SKM-1 treated with dmso at 0.1 percent for 144 hours (cell line): ENCODE measurements around the gene MSRB3.

ENCODE experiments used
- DNase-seq: peaks from one replicate; lab custom pipeline; 2025; ENCODE audit not compliant: unreplicated experiment; lab: John Stamatoyannopoulos, UW

The MSRB3 gene

DNA sequence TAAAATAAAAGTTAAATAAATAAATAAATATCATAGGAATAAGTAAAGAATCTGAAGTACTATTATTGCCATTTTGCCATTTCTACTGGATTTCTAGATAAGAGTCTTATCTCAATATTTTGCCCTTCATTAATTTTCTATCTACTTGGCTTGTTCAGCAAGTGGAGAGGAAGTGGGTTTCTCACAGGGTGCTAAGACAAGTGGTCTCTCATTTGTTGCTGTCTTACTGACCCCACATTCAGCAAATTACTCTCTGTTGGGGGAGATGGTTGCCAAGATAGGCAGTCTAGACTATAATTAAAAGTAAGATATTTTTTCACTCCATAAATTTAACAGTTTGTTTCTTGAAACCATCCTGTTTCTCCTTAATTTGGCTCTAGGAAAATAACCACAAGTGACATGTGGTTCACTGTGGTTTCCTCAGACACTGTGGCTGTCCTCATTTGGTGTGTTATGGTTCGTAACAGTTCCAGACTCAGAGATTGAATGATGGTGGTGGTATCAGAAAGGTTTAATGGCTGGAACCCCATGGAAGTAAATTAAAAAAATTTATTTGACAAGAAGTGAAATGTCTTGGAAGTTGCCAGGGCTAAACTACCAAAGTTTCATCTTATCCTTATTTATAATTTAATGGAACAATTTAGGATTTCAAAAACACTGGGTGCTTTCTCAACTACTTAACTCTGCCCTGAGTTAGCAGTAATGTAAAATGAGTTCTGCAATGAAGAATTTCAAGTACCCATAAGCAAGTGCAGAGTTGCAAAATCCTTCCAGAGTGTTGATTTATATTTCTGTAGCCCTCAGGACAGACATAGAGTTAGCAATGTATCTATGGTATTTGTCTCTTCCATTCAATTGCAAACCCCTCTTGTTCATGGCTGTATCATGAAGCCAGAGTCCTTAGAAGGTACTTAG, 214.8 kb downstream of the MSRB3 start:
- DNase-seq, result no peak

DNA sequence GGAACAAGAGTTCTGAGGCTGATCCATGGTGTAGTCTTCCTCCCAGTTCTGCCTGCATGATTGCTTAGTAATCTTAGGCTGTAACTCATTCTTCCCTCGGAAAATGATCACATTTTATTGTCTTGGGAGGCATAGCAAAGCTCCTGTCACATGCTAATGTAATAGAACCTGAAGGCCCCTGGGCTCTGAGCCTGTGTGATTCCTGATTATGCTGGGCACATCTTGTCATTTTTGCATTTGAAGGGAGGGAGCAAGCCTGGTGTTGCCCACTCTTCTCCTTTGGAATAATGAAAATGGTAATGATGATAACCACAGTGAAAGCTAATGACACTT, 215.4 kb downstream of the MSRB3 start:
- no peak for DNase-seq

DNA sequence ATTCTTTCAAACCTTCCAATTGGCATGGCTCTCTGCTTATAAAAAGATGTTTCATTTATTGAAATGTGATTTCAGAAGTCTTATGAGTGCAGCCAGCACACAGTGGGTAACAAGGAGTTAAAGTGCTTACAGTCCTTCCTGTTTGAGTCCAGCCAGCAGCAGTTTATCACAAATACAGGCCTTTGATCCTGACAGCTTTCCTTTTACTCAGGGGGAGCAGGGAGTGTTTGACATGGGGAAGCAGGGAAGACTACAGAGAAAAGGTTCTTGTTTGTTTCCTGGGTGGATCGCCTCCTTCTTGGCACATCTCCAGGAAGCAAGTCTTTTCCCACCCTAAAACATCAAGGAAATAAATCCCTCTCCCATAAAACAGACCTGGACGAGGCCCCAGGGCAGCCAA, 216.1 kb downstream of the MSRB3 start:
- no peak for DNase-seq

DNA sequence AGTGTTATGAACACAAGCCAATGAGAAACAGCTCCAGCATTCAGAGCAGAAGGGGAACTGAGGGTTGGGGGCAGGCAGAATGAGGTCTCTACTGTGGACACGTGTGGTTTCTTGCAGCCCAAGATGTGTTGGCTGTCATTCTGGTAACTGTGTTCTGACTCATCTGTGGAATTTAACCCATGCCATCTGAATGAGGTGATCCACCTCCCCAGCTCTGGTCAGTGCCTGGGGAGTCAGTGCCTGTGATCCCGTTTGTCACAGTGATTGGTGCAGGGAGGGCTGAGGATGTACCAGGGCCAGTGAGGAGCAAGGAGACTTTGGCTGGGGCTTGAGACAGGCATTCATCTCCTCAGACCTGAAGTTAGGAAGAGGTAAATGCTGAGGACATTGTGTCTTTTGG, 216.8 kb downstream of the MSRB3 start:
- no peak for DNase-seq

DNA sequence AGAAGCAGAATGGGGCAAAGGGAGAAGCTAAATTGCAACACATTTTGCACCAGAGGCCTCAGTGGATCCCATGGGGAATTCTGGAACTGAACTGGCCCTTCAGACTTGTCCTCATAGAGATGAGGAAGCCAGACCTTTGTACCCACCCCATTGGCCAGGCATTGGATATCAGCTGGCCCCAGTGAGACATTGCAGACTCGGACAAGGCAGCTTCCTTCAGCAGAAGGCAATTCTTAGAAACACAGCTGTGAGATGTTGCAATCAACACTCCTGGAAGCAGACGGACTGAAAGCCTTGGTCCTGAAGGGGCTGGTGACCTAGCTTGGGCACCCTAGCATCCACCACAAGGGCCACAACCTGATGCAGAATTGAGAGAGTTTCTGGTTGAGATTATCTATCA, 218.1 kb downstream of the MSRB3 start:
- DNase-seq, result no peak

DNA sequence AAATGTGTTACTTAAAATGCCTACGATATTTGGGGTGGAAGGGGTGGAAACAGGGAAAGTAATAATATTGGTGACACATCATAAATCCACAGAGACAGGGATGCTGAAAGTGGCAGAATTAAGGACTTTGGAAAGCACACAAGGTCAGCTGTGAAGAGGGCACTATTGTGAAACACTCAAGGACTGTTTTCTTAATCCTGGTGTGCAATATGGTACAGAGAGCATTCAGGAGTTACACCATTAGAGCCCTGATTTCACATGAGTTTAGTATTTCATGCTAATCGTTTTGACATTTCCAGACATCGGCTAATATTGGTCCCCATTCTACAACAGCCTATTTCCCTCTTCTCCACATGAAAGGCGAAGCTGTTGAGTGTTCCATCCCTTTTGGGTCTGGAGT, 219.2 kb downstream of the MSRB3 start:
- no peak for DNase-seq

DNA sequence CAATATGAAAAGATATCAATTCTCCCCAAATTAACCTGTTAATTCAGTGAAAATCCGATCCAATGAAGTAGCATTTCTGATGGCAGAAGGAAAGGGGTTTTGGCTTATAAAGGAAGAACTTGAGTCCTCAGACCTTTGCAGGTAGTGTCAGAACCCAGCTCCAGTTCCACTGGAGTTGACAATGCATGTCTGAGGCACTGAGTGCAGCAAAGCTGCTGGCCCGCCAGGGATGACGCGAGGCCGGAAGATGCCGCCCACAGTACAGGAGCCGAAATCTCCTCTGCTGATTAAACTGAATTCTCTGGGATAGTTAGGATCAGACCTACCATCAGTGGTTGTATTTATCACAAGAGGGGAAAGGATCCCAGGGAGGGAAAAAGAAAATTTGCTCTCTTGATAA, 220.7 kb downstream of the MSRB3 start:
- DNase-seq, result no peak

DNA sequence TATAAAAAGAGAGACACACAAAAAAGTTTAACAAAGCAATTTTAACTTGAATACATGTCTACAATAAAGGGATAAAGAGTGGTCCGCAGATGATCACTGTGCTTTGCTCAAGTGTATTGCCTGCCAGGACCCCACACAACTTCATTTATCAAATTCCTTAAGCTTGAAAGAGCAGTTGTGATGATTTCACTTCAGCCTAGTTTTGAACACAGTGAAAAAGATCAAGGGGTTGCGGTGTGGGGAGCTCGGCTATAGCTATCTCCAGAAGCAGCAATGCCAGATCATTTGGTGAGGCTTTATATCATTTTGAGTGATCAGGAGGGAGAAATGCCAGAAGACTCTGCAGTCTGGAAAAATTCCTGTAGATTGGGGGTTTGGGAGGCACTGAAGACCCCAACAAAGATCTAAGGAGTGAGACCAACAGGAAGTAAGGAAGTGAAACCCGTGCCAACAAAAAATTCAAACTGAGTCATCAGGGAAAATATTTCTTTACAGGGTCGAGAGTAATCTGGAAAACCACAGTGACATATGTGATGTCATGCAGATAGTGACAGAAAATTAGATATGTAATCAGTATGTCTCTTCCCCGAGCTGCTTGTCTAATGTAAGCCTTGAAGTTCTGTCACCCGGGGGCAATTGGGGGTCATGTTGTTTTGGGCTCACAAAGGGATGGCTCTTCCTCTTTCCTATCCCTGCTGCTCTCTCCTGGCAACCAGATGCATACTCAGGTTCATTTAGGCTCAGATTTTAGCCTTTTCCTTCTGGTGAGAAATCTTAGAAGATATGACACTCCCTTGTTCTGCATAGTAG, 221.8 kb downstream of the MSRB3 start:
- DNase-seq, result no peak

DNA sequence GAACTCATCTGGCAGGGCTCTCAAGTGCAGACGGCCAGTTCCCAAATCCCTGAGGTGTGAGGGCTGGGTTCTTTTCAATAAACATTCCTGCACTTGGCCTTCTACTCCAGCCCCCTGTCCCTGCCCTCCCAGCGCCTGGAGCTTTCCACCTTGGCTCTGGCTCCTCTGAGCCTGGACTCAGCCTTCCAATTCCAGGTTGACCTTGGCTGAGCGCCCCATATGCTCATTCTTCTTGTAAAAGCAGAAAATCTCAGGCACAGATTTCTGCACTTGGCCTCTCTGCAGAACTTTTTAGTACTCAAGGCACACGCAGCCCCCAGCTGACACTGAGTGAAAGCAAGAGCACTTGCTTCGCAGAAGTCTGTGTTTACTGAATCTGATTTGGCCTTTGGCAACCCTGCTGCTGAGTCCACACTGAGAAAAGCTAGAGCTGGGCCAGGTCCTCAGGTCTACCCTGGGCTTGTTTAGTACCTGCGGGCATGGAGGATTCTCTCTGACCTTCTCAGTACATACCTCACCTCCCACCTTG, 222.7 kb downstream of the MSRB3 start:
- DNase-seq, result no peak

DNA sequence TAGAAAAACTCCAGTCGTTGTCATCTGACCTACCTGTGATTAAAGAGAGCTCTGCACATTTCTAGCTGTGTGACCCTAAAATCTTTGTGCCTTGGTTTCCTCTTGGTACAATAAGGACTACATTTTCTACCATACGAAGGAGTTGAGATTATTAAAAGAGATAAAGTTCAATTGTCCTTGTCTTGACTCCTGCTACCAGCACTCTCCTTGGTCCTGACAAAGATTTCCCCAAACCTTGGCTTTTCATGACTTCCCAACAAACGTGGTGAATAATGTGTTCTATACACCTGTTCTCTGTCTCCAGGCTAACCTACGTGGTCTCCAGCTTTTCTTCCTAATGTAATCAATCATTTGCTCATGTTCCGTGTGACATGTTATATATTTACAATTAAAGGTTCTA, 223.5 kb downstream of the MSRB3 start:
- no peak for DNase-seq

DNA sequence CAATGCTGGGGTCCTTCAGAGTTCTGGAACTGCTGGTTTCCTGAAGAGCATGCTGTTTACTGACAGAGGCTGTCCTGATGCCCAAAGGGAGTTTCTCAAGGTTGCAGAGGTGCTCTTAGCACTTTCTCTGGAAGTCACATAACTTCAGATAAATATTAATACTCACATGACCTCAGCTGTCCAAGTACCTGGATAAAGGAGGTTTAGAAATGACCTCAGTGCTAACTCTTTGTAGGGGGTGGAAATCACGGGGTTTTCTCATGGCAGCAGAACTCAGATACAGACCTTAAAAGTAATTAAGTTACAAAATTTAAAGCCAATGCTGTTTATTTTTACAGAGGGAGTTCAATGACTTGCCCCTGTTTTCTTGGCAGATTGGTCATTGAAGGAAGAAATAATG, 225.9 kb downstream of the MSRB3 start:
- no peak for DNase-seq

DNA sequence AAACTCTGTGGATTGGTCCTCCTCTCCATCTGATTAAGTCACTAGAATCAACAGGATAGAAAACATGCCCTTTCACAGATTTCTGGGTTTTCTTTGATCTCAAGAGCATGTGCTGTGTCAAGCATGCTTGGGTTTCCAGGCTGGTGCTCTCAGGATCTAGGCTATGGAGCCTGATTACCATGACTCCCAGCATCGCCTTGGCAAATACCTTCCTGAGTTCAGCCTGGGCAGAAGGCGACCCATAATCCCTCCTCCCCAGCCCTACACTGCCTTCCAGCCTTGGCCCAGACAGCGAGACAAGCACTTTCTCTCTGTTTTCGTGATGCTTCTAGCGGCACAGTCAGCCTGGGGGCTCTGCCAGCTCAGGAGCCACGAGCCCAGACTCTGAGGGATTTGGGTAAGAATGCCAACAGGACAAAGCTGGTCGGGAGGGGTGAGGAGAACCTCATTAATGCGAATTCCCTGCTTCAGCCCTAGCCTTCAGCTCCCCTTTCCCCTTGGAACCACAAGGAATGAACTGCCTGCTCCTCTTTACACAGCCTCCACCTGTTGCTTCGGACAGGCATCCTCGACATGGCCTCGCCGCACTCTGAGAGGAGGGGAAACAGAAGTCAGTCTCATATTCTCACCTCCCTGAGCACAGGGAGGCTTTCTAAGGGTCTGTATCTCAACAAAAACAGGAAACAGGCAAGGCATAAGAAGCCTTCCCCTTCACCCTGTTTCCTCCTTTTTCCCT, 227.1 kb downstream of the MSRB3 start:
- DNase-seq, result no peak

DNA sequence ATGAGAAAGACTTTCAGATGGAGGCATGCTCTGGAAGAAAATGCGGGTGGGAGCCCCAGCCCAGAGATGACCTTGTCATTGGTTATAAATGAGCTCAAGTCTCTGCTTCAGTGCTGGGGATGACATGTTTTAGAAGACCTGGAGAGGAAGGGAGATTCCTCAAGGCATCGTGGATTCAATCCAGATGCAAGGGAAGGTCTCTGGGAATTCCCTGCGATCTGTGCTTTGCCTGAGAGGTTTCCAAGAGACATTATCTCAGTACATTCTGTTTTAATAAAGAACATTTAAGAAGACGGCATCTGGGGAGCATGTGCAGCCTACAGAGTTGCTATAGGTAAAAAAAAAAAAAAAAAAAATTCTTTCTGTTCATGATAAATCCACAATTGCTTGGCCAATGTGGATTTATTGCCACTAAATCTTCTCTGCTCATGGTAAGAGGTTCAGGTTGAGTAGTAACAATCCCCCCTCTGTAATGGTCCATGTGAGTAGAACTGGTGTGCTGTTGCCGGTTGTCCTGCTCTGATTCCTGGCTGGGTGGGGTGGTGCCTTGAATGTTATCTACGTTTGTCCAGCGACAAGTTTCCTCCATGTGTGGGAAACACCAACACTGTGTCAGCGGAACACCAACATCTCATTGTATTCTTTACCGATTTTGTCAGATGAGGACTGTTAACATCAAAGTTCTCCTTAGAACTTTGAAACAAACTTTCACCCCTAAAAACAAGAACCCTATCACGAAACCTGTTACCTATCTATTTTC, 230.0 kb downstream of the MSRB3 start:
- no peak for DNase-seq

DNA sequence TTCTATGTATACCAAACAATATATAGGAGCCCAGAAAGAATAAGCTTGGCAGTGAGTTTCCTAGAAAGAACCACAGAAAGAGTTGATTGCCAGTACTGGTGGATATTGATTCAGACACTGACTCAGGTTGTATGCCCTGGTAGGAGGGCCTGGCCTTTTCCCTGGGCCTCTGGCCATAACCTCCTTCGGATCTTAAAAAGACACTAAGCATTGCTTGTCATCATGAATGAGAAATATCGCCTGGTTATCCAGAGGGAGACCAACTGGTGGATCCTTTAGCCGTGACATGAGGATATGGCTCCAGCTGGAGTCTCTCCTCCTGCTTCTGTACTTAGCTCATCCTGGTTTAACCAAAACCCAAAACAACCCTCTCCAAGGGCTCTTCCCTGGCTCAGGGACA, 231.5 kb downstream of the MSRB3 start:
- DNase-seq, result no peak

DNA sequence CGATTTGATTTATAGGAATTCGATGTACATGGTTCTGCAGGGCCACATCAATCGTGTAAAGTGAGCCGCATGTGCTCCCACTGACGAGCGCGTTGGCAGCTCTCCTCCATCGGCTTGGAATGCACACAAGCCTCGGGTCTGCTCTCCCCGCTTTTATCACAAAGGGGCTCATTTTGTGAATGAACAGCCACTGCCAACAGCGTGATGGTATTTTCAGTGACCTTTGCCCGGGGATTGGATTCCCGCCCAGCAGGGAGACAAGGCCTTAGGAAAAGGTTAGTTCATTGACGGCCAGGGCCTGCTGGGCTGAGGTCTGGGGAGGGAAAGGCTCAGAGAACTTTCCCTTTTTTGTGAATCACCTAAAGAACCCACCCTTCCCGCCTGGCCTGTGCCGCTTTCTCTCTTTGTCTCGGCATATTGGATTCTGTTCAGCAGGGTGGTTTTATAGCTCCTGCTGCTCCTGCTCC, 232.1 kb downstream of the MSRB3 start:
- DNase-seq, result no peak

DNA sequence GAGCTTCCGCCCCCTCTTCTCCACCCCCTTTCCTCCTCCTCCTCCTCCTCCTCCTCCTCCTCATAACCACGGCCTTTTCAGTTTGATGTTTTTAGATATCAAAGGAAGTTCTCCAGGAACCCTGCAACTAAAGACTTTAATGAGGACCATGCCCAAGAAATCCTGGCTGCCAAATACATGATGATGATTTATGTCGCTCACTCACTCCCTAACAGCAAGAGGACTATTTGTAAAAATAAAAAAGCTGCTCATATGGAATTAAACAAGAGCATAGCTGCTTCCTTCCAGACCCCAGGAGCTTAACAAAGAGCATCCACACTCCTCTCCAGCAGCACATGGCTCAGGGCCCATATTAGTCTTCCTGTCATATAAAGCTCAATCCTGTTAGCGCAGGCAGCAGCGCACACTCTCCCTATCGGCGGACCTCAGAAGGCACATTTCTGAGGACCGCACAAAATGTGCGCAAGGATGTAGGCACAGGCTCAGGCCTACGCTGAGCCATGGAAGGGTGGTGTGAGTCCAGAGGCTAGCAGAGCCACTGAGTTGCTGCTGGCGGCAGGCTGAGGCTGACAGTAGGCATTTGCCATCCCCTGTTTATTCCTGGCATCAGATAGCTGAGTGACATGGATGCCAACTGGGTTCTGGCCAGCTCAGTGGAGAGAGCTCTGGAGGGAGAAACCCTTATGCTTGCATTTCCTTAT, 232.8 kb downstream of the MSRB3 start:
- no peak for DNase-seq

DNA sequence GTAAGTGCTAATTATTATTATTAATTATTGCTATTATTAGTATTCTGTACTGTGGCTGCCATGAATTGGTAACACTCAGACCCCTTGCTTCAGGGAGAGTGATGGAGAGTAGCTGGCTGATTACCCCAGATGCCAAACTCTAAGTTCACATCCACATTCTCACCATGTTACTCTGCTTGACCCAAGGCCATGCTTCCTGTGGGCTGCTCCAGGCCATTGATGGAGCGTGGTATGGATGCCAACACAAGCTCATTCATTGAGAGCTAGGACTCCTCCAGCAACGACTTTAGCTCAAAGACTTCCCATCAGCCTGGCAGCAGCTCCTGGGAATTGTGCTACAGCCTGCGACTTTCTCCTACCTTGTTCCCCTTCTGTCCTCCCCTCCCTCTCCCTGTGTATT, 233.4 kb downstream of the MSRB3 start:
- DNase-seq, result no peak
